Measurements from ENCODE around the gene AGAP1. TPM values are rescaled to one million over a fixed set of nuclear protein-coding genes. Genes with fewer than 3 reads are reported as not detected.

The AGAP1 gene
- total RNA-seq, 1 donor from 2014 or later: 39.4 TPM

DNA sequence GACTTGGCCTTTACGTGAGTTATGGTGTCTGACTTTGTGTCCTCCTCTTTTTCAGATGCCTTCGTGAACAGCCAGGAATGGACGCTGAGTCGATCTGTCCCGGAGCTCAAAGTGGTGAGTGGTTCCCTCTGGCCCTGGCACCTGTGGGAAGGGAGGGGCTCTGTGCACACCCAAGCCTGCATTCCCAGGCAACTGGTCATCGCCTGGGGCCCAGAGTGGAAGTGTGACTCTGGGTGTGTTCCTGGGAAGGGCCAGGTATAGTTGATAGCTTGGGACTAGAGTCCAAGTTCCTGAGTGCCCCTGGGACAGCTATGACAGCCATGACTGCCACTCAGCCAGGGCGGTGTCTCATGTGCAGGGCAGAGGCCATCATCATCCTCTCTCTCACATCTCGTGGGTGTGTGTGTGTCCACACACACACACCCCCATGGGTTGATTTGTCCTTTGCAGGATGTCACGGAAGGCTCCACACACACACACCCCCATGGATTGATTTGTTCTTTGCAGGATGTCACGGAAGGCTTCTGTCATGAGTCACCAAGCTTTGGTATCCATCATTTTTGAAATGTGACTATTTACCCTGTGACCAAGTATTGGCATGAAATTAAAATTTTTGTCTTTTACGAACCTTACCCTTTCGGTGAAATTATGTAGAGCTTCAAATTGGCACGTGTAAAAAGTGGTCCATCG, 215.4 kb downstream of the AGAP1 start:
- H3K4me1 Mint-ChIP-seq (ENCODE audit: low read depth, unreplicated experiment): peaks cover 25% of the 10 kb centered on the region
- Histone ChIP-seq H3K9ac (ENCODE audit: low read length) (no peak overlapping the region), H2AFZ (ENCODE audit: low read depth, low read length) (no peak overlapping the region), H3K79me2 (ENCODE audit: insufficient read depth, low read length) (peaks cover 4% of the 10 kb centered on the region), H4K20me1 (ENCODE audit: insufficient read depth, low read length) (peaks cover 47% of the 10 kb centered on the region), H3K27ac (ENCODE audit: low read depth, low read length) (no peak overlapping the region), H3K36me3 (ENCODE audit: insufficient read depth, low read length) (no peaks in the 10 kb centered on the region), H3K27me3 (ENCODE audit: insufficient read depth, low read length) (no peaks in the 10 kb centered on the region), H3K4me2 (ENCODE audit: low read length) (peak overlapping the region; percentile 56), H3K4me1 (ENCODE audit: insufficient read depth, low read length) (peaks cover 18% of the 10 kb centered on the region), H3K9me3 (ENCODE audit: insufficient read depth, low read depth, low read length) (no peaks in the 10 kb centered on the region), H3K4me3 (ENCODE audit: insufficient read depth, low read depth, low read length) (no peak overlapping the region)
- H3K9me3 Mint-ChIP-seq (ENCODE audit: unreplicated experiment): peaks cover 1% of the 10 kb centered on the region
- DNase-seq (ENCODE audit: low read depth) (peak; percentile 47), FAIRE-seq (peak; percentile 65)
- TF ChIP-seq EZH2 (IDR thresholded peaks at IDR 0.05; ENCODE audit: insufficient read depth, low read length): no peak
- TF ChIP-seq, protein P1, sequence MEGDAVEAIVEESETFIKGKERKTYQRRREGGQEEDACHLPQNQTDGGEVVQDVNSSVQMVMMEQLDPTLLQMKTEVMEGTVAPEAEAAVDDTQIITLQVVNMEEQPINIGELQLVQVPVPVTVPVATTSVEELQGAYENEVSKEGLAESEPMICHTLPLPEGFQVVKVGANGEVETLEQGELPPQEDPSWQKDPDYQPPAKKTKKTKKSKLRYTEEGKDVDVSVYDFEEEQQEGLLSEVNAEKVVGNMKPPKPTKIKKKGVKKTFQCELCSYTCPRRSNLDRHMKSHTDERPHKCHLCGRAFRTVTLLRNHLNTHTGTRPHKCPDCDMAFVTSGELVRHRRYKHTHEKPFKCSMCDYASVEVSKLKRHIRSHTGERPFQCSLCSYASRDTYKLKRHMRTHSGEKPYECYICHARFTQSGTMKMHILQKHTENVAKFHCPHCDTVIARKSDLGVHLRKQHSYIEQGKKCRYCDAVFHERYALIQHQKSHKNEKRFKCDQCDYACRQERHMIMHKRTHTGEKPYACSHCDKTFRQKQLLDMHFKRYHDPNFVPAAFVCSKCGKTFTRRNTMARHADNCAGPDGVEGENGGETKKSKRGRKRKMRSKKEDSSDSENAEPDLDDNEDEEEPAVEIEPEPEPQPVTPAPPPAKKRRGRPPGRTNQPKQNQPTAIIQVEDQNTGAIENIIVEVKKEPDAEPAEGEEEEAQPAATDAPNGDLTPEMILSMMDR (IDR thresholded peaks at IDR 0.05; ENCODE audit: insufficient read depth, low read depth, low read length): no peak
- peak overlapping the region; percentile 27 for H3K4me3 Mint-ChIP-seq (ENCODE audit: unreplicated experiment)
- no peaks in the 10 kb centered on the region for H3K27me3 Mint-ChIP-seq (ENCODE audit: low read depth, unreplicated experiment)
- H3K27ac Mint-ChIP-seq (ENCODE audit: unreplicated experiment): peak overlapping the region; percentile 34
- peaks cover 7% of the 10 kb centered on the region for H3K36me3 Mint-ChIP-seq (ENCODE audit: low read depth, unreplicated experiment)

DNA sequence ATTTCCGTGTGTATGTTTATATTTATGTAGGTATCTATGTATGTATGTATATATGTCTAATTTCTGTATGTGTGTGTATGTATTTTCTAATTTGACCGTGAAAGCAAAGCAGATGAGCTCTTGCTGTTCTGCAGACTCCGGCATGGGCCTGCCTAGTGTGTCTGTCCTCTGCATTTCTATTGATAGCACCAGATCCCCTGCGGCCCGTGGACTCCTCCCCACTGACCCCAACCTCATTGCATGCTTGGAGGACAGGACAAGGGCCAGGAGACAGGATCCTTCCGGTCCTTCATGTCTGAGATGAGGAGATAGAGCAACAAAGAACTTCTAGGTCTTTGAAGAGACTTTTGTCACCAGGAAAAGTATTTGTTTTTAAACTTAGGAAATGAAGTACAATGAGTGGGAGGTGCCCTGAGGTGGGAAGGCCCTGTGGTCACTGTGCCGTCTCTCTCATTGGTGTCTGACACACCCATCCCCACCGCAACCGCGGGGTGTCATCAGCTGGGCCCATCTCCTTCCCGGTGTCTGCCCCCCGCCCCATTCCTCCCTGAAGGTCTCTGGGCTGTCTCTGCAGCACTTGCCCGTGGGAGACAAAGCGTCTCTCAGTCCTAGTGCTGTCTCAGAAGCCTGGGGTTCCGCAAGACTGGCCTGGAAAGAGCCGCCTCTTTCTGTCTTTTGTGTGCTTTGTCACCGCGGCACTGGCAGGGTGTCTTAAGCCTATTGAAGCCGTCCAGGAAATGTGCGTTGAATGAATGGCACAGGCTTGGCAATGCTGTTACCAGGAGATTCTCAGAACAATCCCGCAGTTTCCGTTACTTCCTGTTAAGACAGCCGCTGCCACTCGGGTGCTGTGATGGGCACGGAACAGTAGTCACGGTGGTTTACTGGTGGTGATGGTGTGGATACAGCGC, 216.4 kb downstream of the AGAP1 start:
- H3K27ac Mint-ChIP-seq (ENCODE audit: unreplicated experiment): peak overlapping the region; percentile 20
- Histone ChIP-seq H3K9me3 (ENCODE audit: insufficient read depth, low read depth, low read length) (no peaks in the 10 kb centered on the region), H3K4me3 (ENCODE audit: insufficient read depth, low read depth, low read length) (no peak overlapping the region), H3K4me1 (ENCODE audit: insufficient read depth, low read length) (peaks cover 18% of the 10 kb centered on the region), H3K27me3 (ENCODE audit: insufficient read depth, low read length) (no peaks in the 10 kb centered on the region), H3K9ac (ENCODE audit: low read length) (no peak overlapping the region), H3K4me2 (ENCODE audit: low read length) (peak overlapping the region; percentile 50), H3K27ac (ENCODE audit: low read depth, low read length) (no peak overlapping the region), H3K79me2 (ENCODE audit: insufficient read depth, low read length) (peaks cover 4% of the 10 kb centered on the region), H3K36me3 (ENCODE audit: insufficient read depth, low read length) (no peaks in the 10 kb centered on the region), H2AFZ (ENCODE audit: low read depth, low read length) (no peak overlapping the region), H4K20me1 (ENCODE audit: insufficient read depth, low read length) (peaks cover 44% of the 10 kb centered on the region)
- H3K4me3 Mint-ChIP-seq (ENCODE audit: unreplicated experiment): peak overlapping the region; percentile 16
- FAIRE-seq (no peak), DNase-seq (ENCODE audit: low read depth) (peak; percentile 20)
- peaks cover 7% of the 10 kb centered on the region for H3K36me3 Mint-ChIP-seq (ENCODE audit: low read depth, unreplicated experiment)
- no peaks in the 10 kb centered on the region for H3K27me3 Mint-ChIP-seq (ENCODE audit: low read depth, unreplicated experiment)
- H3K4me1 Mint-ChIP-seq (ENCODE audit: low read depth, unreplicated experiment): peaks cover 25% of the 10 kb centered on the region
- H3K9me3 Mint-ChIP-seq (ENCODE audit: unreplicated experiment): peaks cover 1% of the 10 kb centered on the region
- TF ChIP-seq EZH2 (IDR thresholded peaks at IDR 0.05; ENCODE audit: insufficient read depth, low read length): no peak
- TF ChIP-seq, protein P1 (IDR thresholded peaks at IDR 0.05; ENCODE audit: insufficient read depth, low read depth, low read length): no peak
